ENCODE results near the gene CTNNBL1. TPM values are rescaled to one million over a fixed set of nuclear protein-coding genes. Genes with fewer than 3 reads are reported as not detected.

Gene CTNNBL1
- total RNA-seq, 1 experiment from 2014 or later, result 71.2 TPM

GRCh38 chr20:37875460-37876175 is 181.8 kb downstream of the CTNNBL1 start:
- ChIA-PET CTCF (no interaction called here), POLR2A (no interaction called here)
- H3K9me3 ChIP-seq (ENCODE audit: control insufficient read depth, insufficient read depth, low read depth, low read length), result no peaks in the 10 kb centered on the region
- H3K27ac ChIP-seq (ENCODE audit: low read length), result no peak overlapping the region
- in situ Hi-C loops (cut with HindIII; ENCODE audit: low pct_unique_long_range_greater_than_20kb, low sequenced_read_pairs), result no loop called here
- H3K27me3 ChIP-seq (ENCODE audit: control insufficient read depth, insufficient read depth, low read length), result no peaks in the 10 kb centered on the region
- no TSS peak for BruUV-seq (replicated peaks)
- intact Hi-C loops (cut with micrococcal nuclease; ENCODE audit: unreplicated experiment), result no loop called here
- H3K4me3 ChIP-seq (ENCODE audit: low read depth in 2 of 2, low read length in 2 of 2), result no peak overlapping the region
- no peaks in the 10 kb centered on the region for H3K36me3 ChIP-seq (ENCODE audit: control insufficient read depth, insufficient read depth, low read length)
- no peak for ATAC-seq
- TF ChIP-seq POLR2AphosphoS5 (IDR thresholded peaks at IDR 0.05; ENCODE audit: low read depth, low read length) (no peak), TCF7L2 (IDR thresholded peaks at IDR 0.05; ENCODE audit: low read depth, low read length) (no peak), REST (IDR thresholded peaks at IDR 0.05; ENCODE audit: insufficient read depth in 1 of 2, low read depth in 2 of 2, low read length in 1 of 2) (no peak), SIN3A (IDR thresholded peaks at IDR 0.05; ENCODE audit: borderline replicate concordance, insufficient read depth, low read depth, low read length) (no peak), CTCF (IDR thresholded peaks at IDR 0.05) (no peak)
- H3K4me1 ChIP-seq (ENCODE audit: control insufficient read depth, insufficient read depth, low read length), result no peaks in the 10 kb centered on the region
- no peak for DNase-seq (ENCODE audit: low read depth, low spot score)

GRCh38 chr20:37876863-37877262 is 183.0 kb downstream of the CTNNBL1 start:
- Histone ChIP-seq H3K27me3 (ENCODE audit: control insufficient read depth, insufficient read depth, low read length) (no peaks in the 10 kb centered on the region), H3K36me3 (ENCODE audit: control insufficient read depth, insufficient read depth, low read length) (no peaks in the 10 kb centered on the region), H3K9me3 (ENCODE audit: control insufficient read depth, insufficient read depth, low read depth, low read length) (no peaks in the 10 kb centered on the region), H3K4me1 (ENCODE audit: control insufficient read depth, insufficient read depth, low read length) (no peaks in the 10 kb centered on the region), H3K27ac (ENCODE audit: low read length) (no peak overlapping the region), H3K4me3 (ENCODE audit: low read depth in 2 of 2, low read length in 2 of 2) (no peak overlapping the region)
- in situ Hi-C loops (cut with HindIII; ENCODE audit: low pct_unique_long_range_greater_than_20kb, low sequenced_read_pairs), result no loop called here
- intact Hi-C loops (cut with micrococcal nuclease; ENCODE audit: unreplicated experiment), result no loop called here
- no peak for DNase-seq (ENCODE audit: low read depth, low spot score)
- CTCF ChIA-PET, result no interaction called here
- no peak for ATAC-seq
- TF ChIP-seq TCF7L2 (IDR thresholded peaks at IDR 0.05; ENCODE audit: low read depth, low read length) (no peak), POLR2AphosphoS5 (IDR thresholded peaks at IDR 0.05; ENCODE audit: low read depth, low read length) (no peak)
- BruUV-seq (replicated peaks), result no TSS peak
- POLR2A ChIA-PET, result no interaction called here

All from Panc1 (cell line).